Neural cell (in vitro differentiated cells): Measurements from ENCODE around the gene KIF5C.

Experiments used
- CTCF ChIP-seq: fragments of 450-650 bp; IDR thresholded peaks from 2 replicates; pipeline ENCODE4 v1.5.1; 2014; ENCODE audit warnings: antibody characterized with exemption, mild to moderate bottlenecking, moderate library complexity; ENCODE audit not compliant: poor library complexity, severe bottlenecking
- MXI1 ChIP-seq: fragments of 450-650 bp; conservative IDR thresholded peaks from 2 replicates; pipeline ENCODE4 v1.6.1; 2014; ENCODE audit warnings: antibody characterized with exemption, mild to moderate bottlenecking; ENCODE audit not compliant: poor library complexity, severe bottlenecking
- POLR2AphosphoS5 ChIP-seq: IDR thresholded peaks from 2 replicates; pipeline ENCODE4 v1.6.1; 2012

DNA sequence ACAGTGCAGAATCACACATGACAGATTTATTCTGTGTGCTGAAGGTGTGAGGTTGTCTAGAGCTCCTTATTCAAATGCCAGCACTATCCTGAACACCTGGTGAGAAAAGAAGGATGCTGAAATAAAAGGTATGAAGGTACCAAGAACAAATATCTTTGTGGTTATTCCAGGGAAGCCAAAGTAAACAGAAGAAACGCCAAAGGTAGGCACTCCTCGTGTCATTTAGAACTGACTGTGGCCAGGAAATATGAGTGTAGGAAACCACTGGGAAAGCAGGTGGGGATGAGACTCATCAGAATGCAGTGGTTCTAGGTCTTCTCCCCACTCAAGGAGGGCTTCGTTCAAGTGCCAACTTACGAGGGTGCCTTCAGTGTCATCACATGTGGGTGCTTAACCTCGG is 80.8 kb downstream of the KIF5C start:
- TF ChIP-seq CTCF (no peak), MXI1 (no peak), POLR2AphosphoS5 (no peak)
